ENCODE results near the gene PLXDC2.

The PLXDC2 gene

DNA sequence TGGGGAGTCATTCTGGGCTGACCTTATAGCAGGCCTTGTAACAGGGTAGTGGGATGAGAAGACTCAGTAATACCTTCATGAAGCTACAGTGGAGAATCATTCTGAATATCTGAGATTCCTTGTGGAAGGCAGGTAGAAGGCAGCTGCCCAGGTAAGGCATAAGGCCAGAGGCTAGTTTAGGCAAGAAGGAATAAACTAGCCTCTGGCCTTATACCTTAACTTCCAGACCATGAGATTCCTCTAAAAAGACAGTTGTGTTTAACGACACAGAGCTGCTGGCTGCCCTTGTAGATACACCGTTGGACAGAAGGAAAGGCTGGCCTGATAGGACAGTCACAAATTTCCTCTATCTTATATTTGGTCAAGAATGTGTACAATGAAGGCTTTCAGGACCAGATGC is 268.2 kb downstream of the PLXDC2 start:
- Histone ChIP-seq H3K27ac (ENCODE audit: extremely low read depth, low read depth, low read length) (no peak overlapping the region), H3K36me3 (ENCODE audit: control insufficient read depth in 2 of 2, insufficient read depth in 1 of 2, low read length in 2 of 2) (no peaks in the 10 kb centered on the region), H3K4me3 (ENCODE audit: low read depth, low read length) (no peak overlapping the region), H3K9me3 (ENCODE audit: control insufficient read depth, insufficient read depth, low read depth, low read length) (no peaks in the 10 kb centered on the region), H3K4me1 (ENCODE audit: control insufficient read depth, insufficient read depth, low read length) (no peaks in the 10 kb centered on the region)
- TF ChIP-seq ZNF501 (tag by site-specific recombination; IDR thresholded peaks at IDR 0.05): no peak
- no peak for TF ChIP-seq YY1 (tag by site-specific recombination; IDR thresholded peaks at IDR 0.05)
- TF ChIP-seq MZF1 (tag by site-specific recombination; IDR thresholded peaks at IDR 0.05; ENCODE audit: borderline replicate concordance): no peak
- no peak for TF ChIP-seq ZNF664 (tag by site-specific recombination; IDR thresholded peaks at IDR 0.05)
- no peak for TF ChIP-seq ZNF521 (tag by site-specific recombination; IDR thresholded peaks at IDR 0.05)
- TF ChIP-seq ZNF211 (tag by site-specific recombination; IDR thresholded peaks at IDR 0.05; ENCODE audit: low read depth): no peak
- no peak for TF ChIP-seq TRIM28 (IDR thresholded peaks at IDR 0.05; ENCODE audit: borderline replicate concordance, low read length)
- no peak for TF ChIP-seq ZNF184 (tag by site-specific recombination; IDR thresholded peaks at IDR 0.05)
- TF ChIP-seq ZNF18 (tag by site-specific recombination; IDR thresholded peaks at IDR 0.05): no peak
- TF ChIP-seq ZNF311 (tag by site-specific recombination; IDR thresholded peaks at IDR 0.05; ENCODE audit: borderline replicate concordance): no peak
- no peak for TF ChIP-seq FEZF1 (tag by site-specific recombination; IDR thresholded peaks at IDR 0.05)
- no peak for TF ChIP-seq ZNF785 (tag by site-specific recombination; IDR thresholded peaks at IDR 0.05)
- no peak for TF ChIP-seq ZNF514 (tag by site-specific recombination; IDR thresholded peaks at IDR 0.05)
- TF ChIP-seq, protein P1, sequence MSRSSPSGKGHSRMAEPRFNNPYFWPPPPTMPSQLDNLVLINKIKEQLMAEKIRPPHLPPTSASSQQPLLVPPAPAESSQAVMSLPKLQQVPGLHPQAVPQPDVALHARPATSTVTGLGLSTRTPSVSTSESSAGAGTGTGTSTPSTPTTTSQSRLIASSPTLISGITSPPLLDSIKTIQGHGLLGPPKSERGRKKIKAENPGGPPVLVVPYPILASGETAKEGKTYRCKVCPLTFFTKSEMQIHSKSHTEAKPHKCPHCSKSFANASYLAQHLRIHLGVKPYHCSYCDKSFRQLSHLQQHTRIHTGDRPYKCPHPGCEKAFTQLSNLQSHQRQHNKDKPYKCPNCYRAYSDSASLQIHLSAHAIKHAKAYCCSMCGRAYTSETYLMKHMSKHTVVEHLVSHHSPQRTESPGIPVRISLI (tag by site-specific recombination; IDR thresholded peaks at IDR 0.05): no peak
- no peak for TF ChIP-seq ZNF404 (tag by site-specific recombination; IDR thresholded peaks at IDR 0.05)
- TF ChIP-seq, protein P2, sequence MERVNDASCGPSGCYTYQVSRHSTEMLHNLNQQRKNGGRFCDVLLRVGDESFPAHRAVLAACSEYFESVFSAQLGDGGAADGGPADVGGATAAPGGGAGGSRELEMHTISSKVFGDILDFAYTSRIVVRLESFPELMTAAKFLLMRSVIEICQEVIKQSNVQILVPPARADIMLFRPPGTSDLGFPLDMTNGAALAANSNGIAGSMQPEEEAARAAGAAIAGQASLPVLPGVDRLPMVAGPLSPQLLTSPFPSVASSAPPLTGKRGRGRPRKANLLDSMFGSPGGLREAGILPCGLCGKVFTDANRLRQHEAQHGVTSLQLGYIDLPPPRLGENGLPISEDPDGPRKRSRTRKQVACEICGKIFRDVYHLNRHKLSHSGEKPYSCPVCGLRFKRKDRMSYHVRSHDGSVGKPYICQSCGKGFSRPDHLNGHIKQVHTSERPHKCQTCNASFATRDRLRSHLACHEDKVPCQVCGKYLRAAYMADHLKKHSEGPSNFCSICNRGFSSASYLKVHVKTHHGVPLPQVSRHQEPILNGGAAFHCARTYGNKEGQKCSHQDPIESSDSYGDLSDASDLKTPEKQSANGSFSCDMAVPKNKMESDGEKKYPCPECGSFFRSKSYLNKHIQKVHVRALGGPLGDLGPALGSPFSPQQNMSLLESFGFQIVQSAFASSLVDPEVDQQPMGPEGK (tag by site-specific recombination; IDR thresholded peaks at IDR 0.05): no peak
- TF ChIP-seq, protein P3, sequence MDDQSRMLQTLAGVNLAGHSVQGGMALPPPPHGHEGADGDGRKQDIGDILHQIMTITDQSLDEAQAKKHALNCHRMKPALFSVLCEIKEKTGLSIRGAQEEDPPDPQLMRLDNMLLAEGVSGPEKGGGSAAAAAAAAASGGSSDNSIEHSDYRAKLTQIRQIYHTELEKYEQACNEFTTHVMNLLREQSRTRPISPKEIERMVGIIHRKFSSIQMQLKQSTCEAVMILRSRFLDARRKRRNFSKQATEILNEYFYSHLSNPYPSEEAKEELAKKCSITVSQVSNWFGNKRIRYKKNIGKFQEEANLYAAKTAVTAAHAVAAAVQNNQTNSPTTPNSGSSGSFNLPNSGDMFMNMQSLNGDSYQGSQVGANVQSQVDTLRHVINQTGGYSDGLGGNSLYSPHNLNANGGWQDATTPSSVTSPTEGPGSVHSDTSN (CRISPR knock-in tag; IDR thresholded peaks at IDR 0.05): no peak
- no peak for TF ChIP-seq YY2 (tag by site-specific recombination; IDR thresholded peaks at IDR 0.05)
- no peak for TF ChIP-seq ZNF292 (tag by site-specific recombination; IDR thresholded peaks at IDR 0.05; ENCODE audit: borderline replicate concordance, low read depth)
- no peak for TF ChIP-seq GFI1B (tag by site-specific recombination; IDR thresholded peaks at IDR 0.05)
- ChIA-PET CTCF (no interaction called here), POLR2A (no interaction called here)

DNA sequence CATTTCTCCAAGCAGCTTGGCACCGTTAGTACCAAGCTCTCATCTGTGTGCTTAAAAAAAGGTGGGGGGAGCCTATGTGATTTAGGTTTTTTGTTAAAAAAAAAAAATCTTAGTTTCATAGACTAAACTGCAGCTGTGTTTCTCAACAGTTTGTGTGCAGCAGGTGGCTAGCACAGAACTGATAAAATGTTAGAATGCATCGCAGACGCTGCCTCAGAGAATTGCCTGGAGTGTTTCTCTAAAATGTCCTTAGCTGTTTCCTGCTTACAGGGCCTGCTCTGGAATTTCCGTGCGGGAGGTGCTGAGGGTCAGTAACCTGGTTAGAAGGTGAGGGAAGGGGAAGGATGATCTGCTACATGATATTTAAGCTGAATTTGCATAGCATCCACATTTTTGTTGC is 268.9 kb downstream of the PLXDC2 start:
- H3K4me1 ChIP-seq (ENCODE audit: control insufficient read depth, insufficient read depth, low read length): no peaks in the 10 kb centered on the region
- POLR2A ChIA-PET: no interaction called here
- no peak for TF ChIP-seq ZNF660 (tag by site-specific recombination; IDR thresholded peaks at IDR 0.05)
- no peak for TF ChIP-seq ZNF404 (tag by site-specific recombination; IDR thresholded peaks at IDR 0.05)
- TF ChIP-seq ZNF610 (tag by site-specific recombination; IDR thresholded peaks at IDR 0.05; ENCODE audit: borderline replicate concordance): no peak
- TF ChIP-seq ZNF747 (tag by site-specific recombination; IDR thresholded peaks at IDR 0.05): no peak
- TF ChIP-seq ZNF701 (tag by site-specific recombination; IDR thresholded peaks at IDR 0.05): no peak
- TF ChIP-seq ZNF132 (tag by site-specific recombination; IDR thresholded peaks at IDR 0.05; ENCODE audit: borderline replicate concordance): no peak
- TF ChIP-seq, protein P4, sequence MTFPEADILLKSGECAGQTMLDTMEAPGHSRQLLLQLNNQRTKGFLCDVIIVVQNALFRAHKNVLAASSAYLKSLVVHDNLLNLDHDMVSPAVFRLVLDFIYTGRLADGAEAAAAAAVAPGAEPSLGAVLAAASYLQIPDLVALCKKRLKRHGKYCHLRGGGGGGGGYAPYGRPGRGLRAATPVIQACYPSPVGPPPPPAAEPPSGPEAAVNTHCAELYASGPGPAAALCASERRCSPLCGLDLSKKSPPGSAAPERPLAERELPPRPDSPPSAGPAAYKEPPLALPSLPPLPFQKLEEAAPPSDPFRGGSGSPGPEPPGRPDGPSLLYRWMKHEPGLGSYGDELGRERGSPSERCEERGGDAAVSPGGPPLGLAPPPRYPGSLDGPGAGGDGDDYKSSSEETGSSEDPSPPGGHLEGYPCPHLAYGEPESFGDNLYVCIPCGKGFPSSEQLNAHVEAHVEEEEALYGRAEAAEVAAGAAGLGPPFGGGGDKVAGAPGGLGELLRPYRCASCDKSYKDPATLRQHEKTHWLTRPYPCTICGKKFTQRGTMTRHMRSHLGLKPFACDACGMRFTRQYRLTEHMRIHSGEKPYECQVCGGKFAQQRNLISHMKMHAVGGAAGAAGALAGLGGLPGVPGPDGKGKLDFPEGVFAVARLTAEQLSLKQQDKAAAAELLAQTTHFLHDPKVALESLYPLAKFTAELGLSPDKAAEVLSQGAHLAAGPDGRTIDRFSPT (tag by site-specific recombination; IDR thresholded peaks at IDR 0.05): no peak

More for the DNA sequence above, 268.9 kb downstream of the PLXDC2 start:
- CTCF ChIA-PET: interaction anchor here (0.6 kb wide), 1 partner anchor 1344 kb away, joined by 5 read pairs; no protein-coding TSS in a partner anchor
- H3K9me3 ChIP-seq (ENCODE audit: control insufficient read depth, insufficient read depth, low read depth, low read length): no peaks in the 10 kb centered on the region
- no peak overlapping the region for H3K27ac ChIP-seq (ENCODE audit: extremely low read depth, low read depth, low read length)
- no peaks in the 10 kb centered on the region for H3K36me3 ChIP-seq (ENCODE audit: control insufficient read depth in 2 of 2, insufficient read depth in 1 of 2, low read length in 2 of 2)
- no peak overlapping the region for H3K4me3 ChIP-seq (ENCODE audit: low read depth, low read length)
